ENCODE data around the gene PRAMEF1.
"Not testable (repeated sequence)": the region's sequence is repeated elsewhere in the genome, so short reads cannot be mapped to it uniquely, and the experiment has no call there.

Gene PRAMEF1

GRCh38 chr1:12775443-12775842 lies 15.8 kb upstream of the PRAMEF1 start:
- DNase-seq (ENCODE audit: low read depth in 2 of 2): no peak

DNA sequence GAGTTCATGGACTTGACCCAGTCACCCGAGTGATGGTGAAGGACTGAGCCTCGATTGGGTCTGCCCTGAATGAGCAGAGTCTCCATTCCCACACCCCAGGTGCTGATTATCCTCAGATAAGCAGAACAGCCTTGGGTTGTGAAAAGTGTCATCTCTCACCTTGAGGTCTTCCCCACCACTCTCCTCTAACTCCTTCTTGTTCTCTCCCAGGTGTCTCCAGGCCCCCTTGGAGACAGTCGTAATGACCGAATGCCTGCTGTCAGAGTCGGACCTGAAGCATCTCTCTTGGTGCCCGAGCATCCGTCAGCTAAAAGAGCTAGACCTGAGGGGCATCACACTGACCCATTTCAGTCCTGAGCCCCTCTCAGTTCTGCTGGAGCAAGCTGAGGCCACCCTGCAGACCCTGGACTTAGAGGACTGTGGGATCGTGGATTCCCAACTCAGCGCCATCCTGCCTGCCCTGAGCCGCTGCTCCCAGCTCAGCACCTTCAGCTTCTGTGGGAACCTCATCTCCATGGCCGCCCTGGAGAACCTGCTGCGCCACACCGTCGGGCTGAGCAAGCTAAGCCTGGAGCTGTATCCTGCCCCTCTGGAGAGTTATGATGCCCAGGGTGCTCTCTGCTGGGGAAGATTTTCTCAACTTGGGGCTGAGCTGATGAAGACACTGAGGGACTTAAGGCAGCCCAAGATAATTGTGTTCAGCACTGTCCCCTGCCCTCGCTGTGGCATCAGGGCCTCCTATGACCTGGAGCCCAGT lies 14.2 kb upstream of the PRAMEF1 start:
- DNase-seq (ENCODE audit: low read depth in 2 of 2): no peak

DNA sequence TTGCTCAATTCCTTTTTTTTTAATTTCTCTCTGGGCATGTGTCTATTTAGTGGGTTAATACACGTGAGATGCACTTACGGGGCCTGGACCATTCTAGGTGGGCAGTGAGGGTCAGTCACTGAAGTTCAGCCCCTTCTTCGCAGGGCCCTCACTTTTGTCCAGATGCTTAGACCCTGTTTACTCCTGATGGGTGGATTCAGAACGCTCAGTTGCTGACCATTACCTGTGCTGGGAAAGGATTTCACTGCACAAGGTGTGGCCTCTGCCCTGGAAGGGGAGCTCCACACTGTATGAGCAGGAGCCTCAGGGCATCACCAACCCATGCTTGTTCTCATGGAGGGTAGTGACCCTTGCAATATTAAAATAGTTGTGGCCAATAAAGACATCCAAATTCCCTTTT lies 13.1 kb upstream of the PRAMEF1 start:
- no peak for DNase-seq (ENCODE audit: low read depth in 2 of 2)

GRCh38 chr1:12778907-12779306 lies 12.3 kb upstream of the PRAMEF1 start:
- no peak for DNase-seq (ENCODE audit: low read depth in 2 of 2)

DNA sequence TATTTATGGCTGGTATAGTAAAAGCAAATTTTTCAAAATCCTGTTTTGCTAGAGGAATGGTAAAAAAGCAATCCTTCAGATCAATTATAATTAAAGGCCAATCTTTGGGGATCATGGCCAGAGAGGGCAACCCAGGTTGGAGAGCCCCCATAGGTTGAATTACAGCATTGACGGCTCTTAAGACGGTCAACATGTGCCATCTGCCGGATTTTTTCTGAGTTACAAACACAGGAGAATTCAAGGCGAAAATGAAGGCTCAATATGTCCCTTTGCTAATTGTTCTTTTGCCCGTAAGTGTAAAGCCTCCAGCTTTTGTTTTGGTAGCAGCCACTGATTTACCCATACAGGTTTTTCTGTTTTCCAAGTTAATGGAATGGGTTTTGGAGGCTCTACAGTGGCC lies 9.7 kb upstream of the PRAMEF1 start:
- DNase-seq (ENCODE audit: low read depth in 2 of 2): not testable (repeated sequence)

DNA sequence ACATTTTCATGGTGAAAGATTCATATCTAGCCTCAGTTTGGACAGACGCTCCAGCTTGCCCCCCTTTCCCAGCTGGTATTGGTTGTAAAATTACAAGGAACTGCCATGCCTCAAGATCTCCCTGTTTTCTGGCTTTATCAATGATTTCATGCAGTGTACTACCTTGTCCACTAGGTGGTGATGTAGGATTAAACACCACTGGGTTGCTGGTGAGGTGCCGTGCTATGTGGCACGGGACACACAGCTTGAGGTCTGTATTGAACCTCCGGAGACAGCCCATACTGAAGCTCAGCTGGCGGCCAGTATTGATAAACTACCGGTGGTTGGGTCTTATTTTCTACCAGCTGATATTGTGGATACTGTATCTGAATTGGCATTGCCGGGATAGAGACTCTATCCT lies 7.4 kb upstream of the PRAMEF1 start:
- DNase-seq (ENCODE audit: low read depth in 2 of 2): not testable (repeated sequence)

DNA sequence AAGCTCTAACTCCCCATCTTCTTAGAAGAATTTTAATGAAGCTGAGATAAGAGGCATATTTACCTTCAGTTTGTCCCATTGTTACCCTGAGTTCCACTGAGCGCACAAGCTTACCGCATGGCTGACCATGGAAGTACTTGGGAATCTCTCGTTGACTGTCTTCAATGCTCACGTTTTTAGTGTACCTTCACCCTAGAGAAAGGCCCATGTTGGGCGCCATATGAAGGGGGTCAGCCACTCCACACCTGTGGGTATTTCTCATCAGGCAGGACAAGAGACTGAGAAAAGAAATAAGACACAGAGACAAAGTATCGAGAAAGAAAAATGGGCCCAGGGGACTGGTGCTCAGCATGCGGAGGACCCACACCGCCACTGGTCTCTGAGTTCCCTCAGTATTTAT lies 6.5 kb upstream of the PRAMEF1 start:
- DNase-seq (ENCODE audit: low read depth in 2 of 2): not testable (repeated sequence)

GRCh38 chr1:12798911-12799310 lies 7.7 kb downstream of the PRAMEF1 start:
- DNase-seq (ENCODE audit: low read depth in 2 of 2): no peak

DNA sequence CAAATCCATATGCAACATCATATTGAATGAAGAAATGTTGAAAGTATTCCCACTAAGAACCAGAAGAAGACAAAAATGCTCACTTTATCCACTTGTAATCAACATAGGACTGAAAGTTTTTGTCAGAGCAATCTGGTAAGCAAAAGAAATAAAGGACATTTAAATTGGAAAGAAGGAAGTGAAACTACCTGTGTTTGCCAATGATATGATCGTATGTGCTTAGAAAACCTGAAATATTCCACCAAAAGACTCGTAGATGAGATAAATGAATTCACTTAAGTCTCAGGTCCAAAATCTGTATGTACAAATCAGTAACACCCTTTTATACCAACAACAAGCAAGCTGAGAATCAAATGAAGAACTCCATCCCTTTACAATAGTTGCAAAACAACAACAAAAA lies 8.5 kb downstream of the PRAMEF1 start:
- no peak for DNase-seq (ENCODE audit: low read depth in 2 of 2)

DNA sequence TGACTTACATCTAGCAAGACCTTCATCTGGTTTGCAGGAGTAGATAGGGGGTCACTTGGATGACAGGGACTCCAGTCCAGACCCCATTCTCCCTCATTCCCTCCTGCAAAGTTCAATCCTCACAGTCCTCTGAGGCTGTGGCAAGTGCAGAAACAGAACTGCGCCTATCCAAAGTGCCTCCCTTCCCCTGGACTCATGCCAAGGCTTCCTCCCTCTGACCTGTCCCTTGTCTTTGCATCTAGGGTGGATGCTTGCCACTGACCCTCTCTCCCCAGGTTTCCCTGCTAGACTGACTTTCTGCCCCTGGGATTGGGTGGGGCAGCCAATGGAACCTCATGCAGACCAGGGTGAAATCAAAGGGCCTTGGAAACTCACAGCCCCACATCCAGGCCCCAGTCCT lies 18.7 kb downstream of the PRAMEF1 start:
- no peak for DNase-seq (ENCODE audit: low read depth in 2 of 2)

DNA sequence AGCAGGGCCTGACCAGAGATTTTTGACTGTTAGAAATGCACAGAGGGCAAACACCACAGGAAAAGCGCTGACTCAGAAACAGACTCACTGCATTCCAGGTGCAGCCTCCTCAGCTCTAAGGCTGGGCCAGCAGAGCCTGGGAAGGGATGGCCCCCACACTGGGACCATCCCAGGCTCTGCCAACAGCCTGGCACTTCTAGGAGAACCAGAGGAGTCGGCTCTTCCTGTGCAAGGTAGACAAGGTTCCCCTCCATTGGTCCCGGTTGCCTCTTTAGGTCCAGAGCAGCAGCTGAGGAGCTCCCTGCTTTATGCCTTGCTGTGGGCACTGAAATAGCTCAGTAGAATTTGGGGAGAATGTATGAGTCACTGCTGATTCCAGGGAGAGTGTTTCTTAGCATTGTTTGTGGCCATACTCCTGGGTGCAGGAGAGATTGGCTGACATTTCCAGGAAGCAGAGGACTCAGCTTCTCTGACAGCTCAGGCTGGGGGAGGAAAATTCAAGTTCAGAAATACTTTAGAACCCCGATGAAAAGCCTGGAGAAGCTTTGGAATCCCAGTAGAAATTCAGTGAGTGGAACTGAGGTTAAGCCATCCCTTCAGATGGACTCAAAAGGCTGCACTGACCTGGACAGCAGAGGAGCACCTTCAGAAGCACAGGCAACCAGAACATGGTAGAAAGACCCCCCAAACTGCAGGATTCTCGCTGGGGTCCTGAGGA lies 19.7 kb downstream of the PRAMEF1 start:
- DNase-seq (ENCODE audit: low read depth in 2 of 2): peak; percentile 24 to 26

GRCh38 chr1:12811409-12811784 lies 20.2 kb downstream of the PRAMEF1 start:
- no peak for DNase-seq (ENCODE audit: low read depth in 2 of 2)

DNA sequence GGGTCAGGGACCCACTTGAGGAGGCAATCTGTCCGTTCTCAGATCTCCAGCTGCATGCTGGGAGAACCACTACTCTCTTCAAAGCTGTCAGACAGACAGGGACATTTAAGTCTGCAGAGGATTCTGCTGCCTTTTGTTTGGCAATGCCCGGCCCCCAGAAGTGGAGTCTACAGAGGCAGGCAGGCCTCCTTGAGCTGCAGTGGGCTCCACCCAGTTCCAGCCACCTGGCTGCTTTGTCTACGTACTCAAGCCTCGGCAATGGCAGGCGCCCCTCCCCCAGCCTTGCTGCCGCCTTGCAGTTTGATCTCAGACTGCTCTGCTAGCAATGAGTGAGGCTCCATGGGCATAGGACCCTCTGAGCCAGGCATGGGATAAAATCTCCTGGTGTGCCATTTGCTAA lies 27.9 kb downstream of the PRAMEF1 start:
- DNase-seq (ENCODE audit: low read depth in 2 of 2): not testable (repeated sequence)

- not testable (repeated sequence) for DNase-seq (ENCODE audit: low read depth in 2 of 2)
Measured at GRCh38 chr1:12831310-12831709, 40.1 kb downstream of the PRAMEF1 start, which contains the start of gene PRAMEF11. PRAMEF11 (minus strand) TSS chr1:12831410; CDS start chr1:12828789, 2,621 bp downstream.

GRCh38 chr1:12833251-12833650 lies 42.1 kb downstream of the PRAMEF1 start:
- not testable (repeated sequence) for DNase-seq (ENCODE audit: low read depth in 2 of 2)
